Limb (tissue), 2 donors: ENCODE results near the gene INSM2.

ENCODE experiments used
- DNase-seq, 2 donors: peaks; one replicate each; pipeline ENCODE4 v3.0.0-alpha.2; 2016; ENCODE audit errors: extremely low spot score in 2 of 2

The INSM2 gene

GRCh38 chr14:35533357-35534207, at the start of gene INSM2:
TSS of gene INSM2 (plus strand) at chr14:35534164. CDS start at chr14:35534253, 89 bp downstream.
- peak; percentile 14 to 87 for DNase-seq

- DNase-seq, result no peak
Observed at GRCh38 chr14:35492569-35493014, 41.4 kb upstream of the INSM2 start.

- DNase-seq, result no peak
Observed at GRCh38 chr14:35495278-35495677, 38.7 kb upstream of the INSM2 start.

- DNase-seq, result no peak
Observed at GRCh38 chr14:35499180-35499579, 34.8 kb upstream of the INSM2 start.

- DNase-seq, result no peak
Observed at GRCh38 chr14:35503646-35504045, 30.3 kb upstream of the INSM2 start.

- no peak for DNase-seq
Observed at GRCh38 chr14:35504260-35504659, 29.7 kb upstream of the INSM2 start.

GRCh38 chr14:35506461-35506860, 27.5 kb upstream of the INSM2 start:
- DNase-seq, result no peak

- no peak for DNase-seq
Observed at GRCh38 chr14:35506927-35507326, 27.0 kb upstream of the INSM2 start.

- no peak for DNase-seq
Observed at GRCh38 chr14:35509846-35510245, 24.1 kb upstream of the INSM2 start.

- DNase-seq, result no peak
Observed at GRCh38 chr14:35512765-35513164, 21.2 kb upstream of the INSM2 start.

- DNase-seq, result no peak
Observed at GRCh38 chr14:35515916-35516315, 18.0 kb upstream of the INSM2 start.

GRCh38 chr14:35519986-35520385, 14.0 kb upstream of the INSM2 start:
- DNase-seq, result no peak

- no peak for DNase-seq
Observed at GRCh38 chr14:35525695-35526094, 8.3 kb upstream of the INSM2 start.

- DNase-seq, result no peak
Observed at GRCh38 chr14:35526962-35527361, 7.0 kb upstream of the INSM2 start.

GRCh38 chr14:35531960-35532747, 1.8 kb upstream of the INSM2 start:
- DNase-seq, result no peak

- DNase-seq, result no peak
Observed at GRCh38 chr14:35532783-35533356, 1.1 kb upstream of the INSM2 start.

GRCh38 chr14:35534208-35534872, 376 bp downstream of the INSM2 start:
- DNase-seq, result peak in 1 of 2 donors; percentile 42

- DNase-seq, result peak; percentile 47 to 89
Observed at GRCh38 chr14:35534873-35535482, 1.0 kb downstream of the INSM2 start.

- no peak for DNase-seq
Observed at GRCh38 chr14:35535483-35536112, 1.6 kb downstream of the INSM2 start.

GRCh38 chr14:35539969-35540368, 6.0 kb downstream of the INSM2 start:
- DNase-seq, result no peak

GRCh38 chr14:35543006-35543405, 9.0 kb downstream of the INSM2 start:
- no peak for DNase-seq
